Measurements from ENCODE around the gene TSR3.
A peak's percentile ranks its signal among the peaks of the same experiment; 100 is the strongest.
"Not testable (repeated sequence)": the region's sequence is repeated elsewhere in the genome, so short reads cannot be mapped to it uniquely, and the experiment has no call there.

The TSR3 gene

DNA sequence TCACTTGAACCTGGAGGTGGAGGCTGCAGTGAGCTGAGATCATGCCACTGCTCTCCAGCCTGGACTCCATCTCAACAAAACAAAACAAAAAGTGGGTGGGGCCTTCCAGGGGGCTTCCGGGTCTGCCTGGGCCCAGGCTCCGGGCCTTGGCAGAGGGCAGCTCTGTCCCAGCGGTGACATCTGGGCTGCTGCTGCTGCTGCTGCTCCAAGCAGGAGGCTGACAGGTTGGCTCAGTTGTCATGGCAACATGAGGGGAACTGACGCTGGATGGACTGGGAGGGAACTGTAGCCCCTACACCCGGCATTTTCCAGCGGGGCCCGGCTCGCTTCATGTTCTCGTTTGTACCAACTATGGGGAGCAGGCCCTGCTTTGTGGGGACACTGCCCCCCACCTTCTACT is 14.2 kb downstream of the TSR3 start:
- DNase-seq (ENCODE audit: low spot score) = no peak

DNA sequence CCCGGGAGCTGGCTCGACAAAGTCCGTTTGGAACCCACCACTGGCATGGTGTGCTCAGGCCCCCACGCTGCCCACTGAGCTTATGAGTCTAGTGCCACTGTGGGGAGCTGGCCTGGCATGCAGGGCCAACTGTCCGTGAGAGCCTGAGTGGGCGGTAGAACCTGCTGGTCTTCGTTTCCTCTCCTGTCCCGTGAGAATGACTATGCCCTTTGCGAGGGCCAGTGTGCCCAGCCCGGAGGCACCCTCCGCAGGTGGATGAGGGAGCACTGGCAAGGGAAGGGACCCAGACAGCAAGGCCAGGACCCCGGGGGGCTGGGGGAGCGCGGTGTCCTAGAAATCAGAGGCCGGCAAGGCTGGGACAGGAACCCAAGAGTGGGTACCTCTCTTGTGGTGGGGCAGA is 15.1 kb downstream of the TSR3 start:
- DNase-seq (ENCODE audit: low spot score) = no peak

DNA sequence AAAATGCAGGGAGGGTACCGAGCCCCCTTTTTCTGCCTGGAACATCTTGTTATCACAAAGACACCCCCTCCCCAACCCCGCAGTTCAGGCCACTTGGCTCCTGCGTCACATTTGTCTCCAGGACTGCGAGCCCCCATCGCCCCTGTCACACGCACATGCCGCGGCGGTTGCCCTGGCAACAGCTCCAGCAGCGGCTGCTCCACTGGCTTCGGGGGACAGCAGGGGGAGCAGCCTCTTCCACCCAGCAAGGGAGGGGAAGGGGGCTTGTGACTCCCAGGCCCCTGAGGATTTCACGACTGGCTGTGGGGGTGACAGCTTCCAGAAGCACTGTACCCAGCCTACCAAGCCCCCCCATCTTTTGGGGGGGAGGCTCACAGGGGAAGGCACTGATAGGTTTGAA is 15.7 kb downstream of the TSR3 start:
- DNase-seq (ENCODE audit: low spot score) = no peak

DNA sequence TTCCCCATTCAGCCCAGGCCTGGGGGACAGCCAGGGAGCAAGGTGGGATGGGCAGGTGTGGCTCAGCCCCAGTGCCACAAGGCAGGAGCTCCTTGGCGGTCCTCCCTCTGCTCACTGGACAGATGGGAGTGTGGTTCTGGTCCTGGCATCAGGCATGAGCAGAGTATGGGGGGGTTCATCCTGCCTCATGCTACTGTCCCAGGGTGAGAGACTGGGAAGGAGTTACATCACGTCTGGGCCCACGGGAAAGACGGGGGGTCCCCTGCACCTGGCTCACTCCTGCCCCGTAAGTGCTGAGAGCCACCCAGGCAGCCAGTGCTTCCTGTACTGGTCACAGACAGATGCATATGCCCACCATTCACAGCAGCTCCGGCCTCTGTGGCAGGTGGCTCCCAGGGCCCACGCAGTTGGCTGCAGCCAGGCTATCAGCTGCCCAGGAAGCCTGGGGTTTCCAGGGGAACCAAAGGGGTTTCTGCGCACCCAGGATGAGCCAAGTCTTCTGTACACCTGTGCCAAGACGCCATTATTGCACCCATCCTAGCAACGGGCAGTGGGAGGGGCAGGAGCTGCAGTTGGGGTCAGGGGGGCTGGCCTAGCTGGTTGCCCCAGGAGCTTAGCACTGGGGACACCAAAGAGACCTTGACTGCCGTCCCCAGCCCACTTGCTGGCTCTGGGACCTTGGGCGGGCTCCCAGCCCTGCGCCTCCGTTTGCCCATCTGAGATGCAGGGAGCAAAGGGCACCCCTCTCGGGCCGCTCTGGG is 16.3 kb downstream of the TSR3 start:
- DNase-seq (ENCODE audit: low spot score) = no peak

DNA sequence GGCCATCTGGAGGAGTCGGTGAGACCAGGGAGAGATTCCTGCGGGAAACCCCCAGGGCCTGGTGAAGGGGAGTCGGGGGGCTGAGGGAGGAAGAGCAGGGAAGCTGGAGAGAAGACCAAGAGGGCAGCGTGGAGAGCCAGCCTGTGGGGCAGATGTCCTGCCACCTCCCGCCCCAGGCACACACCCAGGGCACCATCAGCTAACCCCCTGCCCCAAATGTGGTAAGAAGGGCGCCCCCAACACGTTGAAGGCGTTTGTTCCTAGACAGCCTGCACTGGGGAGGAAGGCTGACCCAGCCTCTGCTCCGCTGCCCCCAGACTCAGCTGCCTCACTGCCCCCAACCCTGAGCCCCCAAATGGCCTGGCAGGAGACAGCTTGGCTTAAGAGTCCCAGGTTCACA is 16.9 kb downstream of the TSR3 start:
- DNase-seq (ENCODE audit: low spot score) = no peak

DNA sequence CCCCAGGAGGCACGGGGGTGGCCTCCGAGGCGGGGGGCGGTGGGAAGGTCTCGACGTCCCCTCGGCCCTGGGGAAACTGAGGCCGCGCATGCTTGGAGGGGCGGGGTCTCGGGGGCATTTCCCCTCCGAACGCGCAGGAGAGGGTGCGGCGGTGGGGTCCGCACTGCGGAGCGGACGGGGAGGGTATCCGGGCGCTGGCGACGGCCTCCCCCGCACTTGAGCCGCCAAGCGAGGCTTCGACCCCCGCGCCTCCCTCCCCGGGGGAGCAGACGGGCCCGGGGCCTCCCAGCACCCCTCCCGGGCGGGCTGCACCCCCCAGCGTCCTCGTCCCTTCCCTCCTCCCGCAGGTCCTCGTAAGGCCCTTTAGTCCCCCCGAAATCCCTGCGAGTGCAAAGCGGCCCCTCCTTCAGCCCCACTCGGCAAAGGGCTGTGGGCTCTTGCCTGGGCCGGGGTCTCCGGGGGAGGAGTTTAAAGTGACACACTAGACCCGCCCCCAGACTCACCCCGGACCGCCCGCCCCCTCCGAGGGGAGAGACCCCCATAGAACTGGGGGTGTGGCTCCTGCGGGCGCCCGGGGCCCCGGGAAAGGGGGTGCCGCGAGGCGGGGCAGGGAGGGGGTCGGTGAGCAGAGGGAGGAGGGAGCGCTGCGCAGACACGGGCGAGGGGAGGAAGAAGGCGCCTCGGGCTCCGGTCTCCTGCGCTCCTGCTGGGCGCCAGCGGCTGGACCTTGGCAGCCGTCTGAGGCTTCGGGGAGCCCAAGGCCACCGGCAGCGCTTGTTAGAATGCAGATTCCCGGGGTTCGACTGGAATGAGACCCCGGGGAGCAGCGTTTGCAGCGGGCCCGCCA is 17.6 kb downstream of the TSR3 start:
- DNase-seq (ENCODE audit: low spot score) = no peak

DNA sequence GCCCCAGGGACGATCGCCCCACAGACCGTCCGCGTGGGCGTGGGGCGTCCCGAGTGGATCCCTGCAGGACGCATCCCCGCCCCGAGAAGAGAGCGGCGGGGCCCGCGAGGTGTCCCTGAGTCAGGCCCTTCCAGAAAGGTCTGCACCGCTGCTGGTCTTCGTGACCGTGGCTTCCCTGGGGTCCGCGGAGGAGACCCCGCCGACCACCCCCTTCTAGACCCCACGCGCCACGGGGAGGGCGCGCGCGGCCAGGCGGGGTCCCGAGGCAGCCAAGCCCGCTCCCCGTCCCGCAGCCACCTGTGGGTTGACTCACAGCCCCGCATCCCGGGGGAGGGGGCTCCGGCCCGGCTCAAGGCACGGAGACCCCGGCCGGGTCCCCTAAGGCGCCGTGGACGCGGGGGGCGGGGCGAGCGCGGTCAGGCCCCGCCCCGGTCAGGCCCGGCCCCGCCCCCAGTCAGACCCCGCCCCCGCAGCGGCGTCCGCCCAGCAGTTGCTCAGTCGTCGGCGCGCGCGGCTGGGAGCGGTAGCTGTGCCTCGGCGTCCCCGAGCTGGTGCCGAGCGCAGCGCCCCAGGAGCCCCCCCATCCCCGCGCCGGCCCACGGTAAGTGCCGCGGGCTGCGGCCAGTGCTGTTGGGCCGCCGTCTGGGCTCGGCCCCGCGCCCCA is 18.4 kb downstream of the TSR3 start, which contains the start of gene BAIAP3:
BAIAP3 (plus strand) TSS at position 497 of the 664 bp plus-strand sequence. CDS start 4,905 bp downstream, outside the sequence.
- peak; percentile 42 for DNase-seq (ENCODE audit: low spot score)

DNA sequence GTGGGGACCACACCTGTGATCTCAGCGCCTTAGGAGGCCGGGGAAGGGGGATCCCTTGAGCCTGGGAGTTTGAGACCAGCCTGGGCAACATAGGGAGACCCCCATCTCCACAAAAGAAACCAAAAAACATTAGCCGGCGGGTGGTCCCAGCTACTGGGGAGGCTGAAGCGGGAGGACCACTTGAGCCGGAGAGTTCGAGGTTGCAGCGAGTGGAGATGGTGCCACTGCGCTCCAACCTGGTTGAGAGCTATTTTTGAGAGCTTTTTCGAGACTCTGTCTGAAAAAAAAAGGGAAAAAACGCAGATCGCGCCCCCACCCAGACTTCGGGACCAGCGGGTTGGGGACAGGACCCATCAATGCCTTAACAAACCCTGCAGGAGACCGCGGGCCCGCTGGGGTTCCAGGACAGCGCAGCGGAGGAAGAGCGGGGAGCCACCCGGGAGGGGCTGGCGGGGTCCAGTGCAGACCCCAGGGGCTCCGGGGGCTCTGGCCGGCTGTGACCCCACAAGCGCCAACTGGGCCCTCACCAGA is 19.0 kb downstream of the TSR3 start:
- no peak for DNase-seq (ENCODE audit: low spot score)

DNA sequence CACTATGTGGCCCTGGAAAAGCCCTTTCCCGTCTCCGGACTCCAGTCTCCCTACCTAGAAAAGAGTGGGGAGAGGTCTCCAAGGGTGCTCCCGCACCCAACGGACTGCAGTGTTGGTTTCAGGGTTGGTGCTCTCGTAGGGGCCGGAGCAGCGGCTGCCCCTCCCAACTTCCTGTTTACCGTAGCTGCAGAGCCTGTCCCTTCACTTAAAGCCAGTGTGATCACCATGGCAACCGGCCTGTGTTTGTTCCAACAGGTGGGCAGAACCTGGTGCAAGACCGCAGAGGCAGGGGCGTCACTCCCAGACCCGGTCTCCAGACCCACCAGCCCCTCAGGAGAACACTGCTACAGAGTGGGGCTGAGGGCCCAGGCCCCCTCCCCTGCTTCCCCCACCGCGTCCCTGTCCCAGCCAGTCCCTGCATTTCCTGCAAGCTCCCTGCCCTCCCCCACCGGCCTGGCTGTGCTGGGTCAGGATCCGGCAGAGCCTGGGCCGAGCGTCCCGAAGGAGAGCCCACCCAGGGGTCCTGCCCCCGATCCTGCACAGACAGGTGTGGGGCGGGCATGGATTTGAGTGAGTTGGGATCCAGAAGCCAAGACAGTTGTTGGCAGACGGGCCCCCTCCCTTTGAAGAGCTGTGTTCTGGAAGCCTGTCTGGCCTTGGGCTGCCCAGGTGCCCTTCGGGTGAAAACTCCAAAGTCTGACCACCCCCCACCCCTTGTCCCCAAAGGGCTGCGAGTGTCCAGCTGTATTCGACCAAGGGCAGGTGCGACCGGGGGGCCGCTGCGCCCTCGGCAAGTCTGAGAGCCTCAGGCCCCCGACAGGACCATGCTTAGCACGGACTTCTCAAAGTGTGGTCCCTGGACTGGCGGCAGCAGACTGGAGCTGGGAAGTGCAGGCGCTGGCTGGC is 19.7 kb downstream of the TSR3 start:
- DNase-seq (ENCODE audit: low spot score) = peak; percentile 72

DNA sequence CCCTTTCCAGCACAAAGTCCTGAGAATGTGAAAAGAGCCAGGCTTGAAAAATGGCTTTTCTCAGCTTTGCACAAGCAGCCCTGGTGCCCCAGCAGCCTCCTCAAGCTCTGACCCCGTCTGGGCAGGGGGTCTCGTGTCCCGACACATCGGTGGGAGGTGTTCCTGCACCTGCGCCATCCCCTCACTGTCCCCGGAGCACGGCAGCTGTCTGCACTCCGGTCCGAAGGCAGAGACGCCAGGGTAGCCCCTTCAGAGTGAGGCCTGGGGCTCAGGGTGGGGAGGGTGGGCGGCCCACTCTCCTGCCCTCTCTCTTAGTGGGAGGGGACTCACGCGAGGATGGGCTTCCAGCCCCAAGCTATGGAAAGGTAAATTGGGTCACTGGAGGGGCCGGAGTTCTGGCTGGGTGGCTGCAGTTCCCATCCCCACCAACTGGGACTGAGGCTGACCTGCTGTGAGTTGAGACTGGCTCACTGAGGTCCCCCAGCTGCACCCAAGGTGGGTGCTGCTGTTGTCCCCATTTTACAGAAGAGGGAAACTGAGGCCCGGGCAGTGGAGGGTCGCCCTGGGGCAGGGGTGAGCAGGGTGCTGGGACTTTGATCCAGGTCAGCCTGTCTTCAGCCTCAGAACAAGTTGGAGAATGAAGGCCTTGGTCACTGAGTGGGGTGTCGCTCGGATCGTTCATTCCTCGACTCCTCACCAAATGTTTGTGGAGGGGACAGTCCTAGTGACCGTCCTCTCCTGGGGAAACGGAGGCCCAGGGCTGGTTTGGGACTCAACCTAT is 20.6 kb downstream of the TSR3 start:
- no peak for DNase-seq (ENCODE audit: low spot score)

DNA sequence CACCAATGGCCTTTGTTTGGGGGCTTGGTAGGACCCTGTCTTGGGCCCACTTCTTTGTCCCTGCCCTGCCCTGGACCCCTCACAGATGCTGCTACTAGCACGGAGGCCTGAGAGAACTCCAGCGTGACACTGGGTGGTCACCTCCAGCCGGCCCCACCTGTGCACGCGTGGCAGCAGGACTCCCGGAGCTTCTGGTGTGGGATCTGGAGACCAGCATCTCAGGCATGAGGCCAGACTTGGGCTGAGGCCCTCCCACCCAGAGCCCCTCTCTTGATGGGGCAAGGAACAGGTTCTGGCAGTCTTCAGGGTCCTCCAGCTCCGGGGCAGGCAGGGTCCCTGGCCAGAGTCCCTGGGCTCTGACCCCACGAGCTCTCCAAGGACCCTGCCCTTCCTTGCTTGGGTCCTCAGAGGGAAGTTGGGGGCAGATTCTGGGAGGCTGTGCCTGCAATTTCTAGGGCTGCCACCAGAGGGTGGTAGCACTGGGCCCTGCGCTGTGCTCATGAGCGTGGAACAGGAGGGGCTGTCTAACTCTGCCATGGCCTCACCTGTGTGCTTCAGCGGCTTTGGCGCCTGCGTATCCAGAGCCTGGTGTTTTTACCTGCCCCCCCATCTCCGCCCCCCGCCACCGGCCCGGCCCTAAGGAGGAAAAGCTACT is 21.3 kb downstream of the TSR3 start:
- DNase-seq (ENCODE audit: low spot score) = no peak

DNA sequence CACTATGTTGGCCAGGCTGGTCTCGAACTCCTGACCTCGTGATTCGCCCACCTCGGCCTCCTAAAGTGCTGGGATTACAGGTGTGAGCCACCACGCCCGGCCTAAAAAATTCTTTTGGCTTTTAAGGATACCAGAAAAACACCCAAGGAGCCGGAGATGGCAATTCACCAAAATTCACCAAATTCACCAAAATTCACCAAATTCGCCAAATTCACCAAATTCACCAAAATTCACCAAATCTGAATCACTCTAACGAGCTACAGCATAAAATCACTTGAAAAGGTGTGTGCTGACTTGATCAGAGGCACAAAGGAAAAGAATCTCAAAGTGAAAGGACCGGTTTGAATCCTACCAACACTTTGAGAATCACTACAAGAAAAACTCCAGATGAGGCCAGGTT is 22.7 kb downstream of the TSR3 start:
- not testable (repeated sequence) for DNase-seq (ENCODE audit: low spot score)

DNA sequence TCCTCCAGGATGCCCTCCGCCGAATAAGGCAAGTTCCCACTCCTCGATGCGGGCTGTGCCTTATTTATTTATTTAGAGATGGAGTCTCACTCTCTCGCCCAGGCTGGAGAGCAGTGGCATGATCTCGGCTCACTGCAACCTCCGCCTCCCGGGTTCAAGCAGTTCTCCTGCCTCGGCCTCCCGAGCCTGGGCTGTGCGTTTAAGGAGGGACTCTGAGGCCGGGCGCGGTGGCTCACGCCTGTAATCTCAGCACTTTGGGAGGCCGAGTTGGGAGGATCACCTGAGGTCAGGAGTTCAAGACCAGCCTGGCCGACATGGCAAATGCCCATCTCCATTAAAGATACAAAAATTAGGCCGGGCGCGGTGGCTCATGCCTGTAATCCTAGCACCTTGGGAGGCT is 23.5 kb downstream of the TSR3 start:
- DNase-seq (ENCODE audit: low spot score) = not testable (repeated sequence)

DNA sequence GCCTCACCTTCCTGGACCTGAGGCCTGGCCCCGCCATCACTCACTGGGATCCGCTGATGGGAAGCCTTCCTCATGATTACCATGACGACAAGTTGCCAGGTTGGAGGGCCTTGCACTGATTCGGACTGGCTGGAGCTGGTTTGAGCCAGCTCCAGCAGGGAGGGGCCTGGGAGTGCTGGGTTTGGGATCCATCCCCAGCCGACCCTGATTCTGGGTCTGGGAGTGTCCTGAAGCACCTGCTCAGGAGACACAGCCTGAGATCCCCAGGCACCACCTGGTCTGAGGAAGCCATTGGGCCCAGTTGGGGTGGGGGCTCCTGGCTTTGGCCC is 24.1 kb downstream of the TSR3 start:
- no peak for DNase-seq (ENCODE audit: low spot score)

DNA sequence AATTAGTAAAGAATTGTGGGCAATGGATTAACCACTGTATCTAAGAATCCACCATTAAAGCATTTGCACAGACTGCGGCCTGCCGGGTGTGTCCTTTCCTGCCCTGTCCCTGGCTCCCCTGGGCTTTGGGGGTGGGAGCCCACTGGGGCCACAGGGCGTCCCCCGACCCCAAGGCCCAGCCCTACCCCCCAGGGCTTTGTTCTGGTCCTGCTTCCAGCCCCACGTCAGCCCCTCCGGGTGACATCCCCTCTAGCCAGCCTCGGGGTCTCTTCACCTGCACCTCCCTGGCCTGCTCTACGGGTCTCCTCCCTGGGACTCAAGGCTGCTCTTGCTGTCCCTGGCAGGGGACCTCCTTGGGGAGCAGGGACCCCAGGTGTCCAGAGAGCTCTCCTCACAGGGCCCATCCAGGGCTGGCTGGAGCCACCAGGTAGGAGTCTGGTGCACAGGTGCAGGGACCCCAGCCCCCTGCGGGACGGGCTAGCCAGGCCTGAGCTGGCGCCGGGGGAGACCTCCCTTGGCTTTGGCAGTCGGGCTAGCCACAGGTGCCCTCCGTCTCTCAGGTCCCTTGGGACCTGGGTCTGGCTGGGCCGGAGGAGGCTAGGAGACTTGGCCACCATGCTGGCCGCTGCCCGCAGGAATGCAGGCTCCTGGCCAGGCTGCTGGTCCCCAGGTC is 24.6 kb downstream of the TSR3 start:
- DNase-seq (ENCODE audit: low spot score) = no peak

DNA sequence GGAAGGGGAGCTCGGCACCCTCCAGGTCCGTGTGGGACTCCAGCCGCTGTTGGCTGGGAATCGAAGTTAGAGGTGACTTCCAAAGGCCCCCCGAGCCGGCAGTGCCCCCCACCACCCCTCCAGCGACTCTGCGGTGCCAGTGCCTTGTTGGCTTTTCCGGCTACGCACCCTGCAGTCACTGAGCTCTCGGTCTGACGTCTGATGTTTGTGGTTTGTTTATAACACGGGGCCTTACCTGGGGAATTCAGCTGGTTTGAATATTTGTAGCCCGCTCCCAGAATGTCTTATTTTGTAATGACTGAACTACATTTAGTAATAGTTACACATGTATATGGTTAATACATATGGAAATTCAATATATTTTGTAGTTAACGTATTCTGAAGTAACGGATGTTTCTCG is 25.3 kb downstream of the TSR3 start:
- DNase-seq (ENCODE audit: low spot score) = no peak

DNA sequence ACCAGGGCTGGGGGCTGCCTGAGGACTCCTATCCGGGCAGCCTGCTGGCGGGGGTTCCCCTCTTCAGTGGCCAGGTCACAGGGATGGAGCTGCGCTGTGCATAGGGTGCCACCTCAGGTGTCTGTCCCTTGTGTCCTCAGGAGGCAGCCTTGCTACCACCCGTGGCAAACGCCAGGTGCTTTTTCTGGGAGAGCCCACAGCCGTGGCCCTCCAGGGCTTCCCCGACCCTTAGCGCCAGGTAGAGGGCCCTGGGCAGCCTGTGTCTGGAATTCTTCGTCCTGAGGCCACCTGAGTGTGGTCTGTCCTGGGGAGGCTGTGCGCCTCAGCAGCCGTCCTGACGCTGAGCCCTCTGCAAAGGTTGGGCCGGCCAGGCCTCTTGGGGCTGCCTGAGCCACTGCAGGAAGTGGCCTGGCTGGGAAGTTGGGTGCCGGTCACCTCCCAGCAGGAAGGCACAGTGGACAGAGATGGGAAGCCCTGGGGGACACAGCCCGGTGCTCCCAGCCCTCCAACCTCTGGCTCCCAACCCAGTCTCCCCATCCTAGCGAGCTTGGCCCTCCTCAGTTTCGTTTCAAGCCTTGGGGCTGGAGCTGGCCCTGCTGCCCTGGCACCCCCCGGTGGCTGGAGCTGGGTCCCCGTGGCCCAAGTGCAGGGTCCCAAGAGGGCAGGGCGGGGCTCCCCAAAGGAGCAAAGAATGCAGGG is 25.9 kb downstream of the TSR3 start:
- no peak for DNase-seq (ENCODE audit: low spot score)

DNA sequence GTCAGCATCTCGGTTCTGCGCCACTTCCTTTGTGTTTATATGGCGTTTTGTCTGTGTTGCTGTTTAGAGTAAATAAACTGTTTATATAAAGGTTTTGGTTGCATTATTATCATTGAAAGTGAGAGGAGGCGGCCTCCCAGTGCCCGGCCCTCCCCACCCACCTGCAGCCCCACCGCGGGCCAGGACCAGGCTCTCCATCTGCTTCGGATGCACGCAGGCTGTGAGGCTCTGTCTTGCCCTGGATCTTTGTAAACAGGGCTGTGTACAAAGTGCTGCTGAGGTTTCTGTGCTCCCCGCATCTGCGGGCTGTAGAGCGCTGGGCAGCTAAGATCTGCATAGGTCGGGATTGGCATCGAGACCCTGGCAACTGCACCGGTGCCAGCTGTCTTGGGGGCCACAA is 26.4 kb downstream of the TSR3 start:
- no peak for DNase-seq (ENCODE audit: low spot score)

DNA sequence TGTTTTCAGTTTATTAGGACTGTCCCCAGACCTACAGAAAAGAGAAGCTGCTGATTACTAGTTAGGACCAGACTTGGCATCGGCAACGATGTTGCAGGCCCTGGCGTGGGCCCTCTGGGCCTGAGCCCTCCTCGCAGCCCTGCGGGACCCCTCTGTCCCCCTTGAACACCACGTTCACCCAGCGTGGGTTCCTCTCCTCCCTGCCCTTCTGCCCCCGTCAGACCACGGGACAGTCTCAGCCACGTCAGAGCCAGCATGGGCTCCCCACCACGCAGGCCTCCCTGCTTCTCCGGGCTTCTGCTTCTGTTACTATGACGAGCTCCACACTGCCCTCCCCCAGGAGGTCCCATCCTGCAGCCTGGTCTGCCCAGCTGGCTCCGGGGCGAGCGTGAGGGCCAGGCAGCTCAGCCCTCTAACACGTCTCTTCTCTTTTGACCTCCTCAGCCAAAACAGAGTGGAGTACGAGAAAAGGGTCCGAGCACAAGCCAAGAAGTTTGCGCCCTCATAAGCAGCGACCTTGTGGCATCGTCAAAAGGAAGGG is 27.3 kb downstream of the TSR3 start:
- no peak for DNase-seq (ENCODE audit: low spot score)
